ENCODE measurements around the gene SENP1. TPM values are rescaled to one million over a fixed set of nuclear protein-coding genes. Genes with fewer than 3 reads are reported as not detected.
A peak's percentile ranks its signal among the peaks of the same experiment; 100 is the strongest.

Gene SENP1
- total RNA-seq, 1 donor from 2014 or later, result 38.4 TPM

GRCh38 chr12:48110691-48111311, 4.9 kb upstream of the SENP1 start:
- Mint-ChIP-seq H3K27ac (no peak overlapping the region), H3K27me3 (no peaks in the 10 kb centered on the region), H3K9me3 (ENCODE audit: low read depth) (no peaks in the 10 kb centered on the region)

DNA sequence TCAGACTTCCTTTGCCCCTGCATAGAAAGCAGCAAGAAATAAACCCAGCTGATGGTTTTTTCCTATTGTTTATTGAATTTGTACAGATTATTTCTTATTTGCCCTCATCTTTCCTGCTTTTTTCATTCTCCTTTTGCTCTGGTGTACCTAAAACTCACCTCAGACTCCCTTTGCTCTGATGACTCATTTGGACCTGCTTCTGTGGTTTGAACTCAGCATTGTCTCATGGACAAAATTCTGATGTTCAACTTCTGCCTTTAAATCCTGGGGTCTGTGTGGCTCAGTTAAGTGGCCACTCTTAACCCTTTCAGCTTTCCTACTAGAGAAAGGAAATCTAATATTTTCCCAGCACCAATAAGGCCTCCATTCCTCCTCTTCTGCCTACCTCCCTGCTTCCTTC, 3.5 kb upstream of the SENP1 start:
- Mint-ChIP-seq H3K9me3 (ENCODE audit: low read depth) (no peaks in the 10 kb centered on the region), H3K36me3 (ENCODE audit: insufficient read depth) (no peaks in the 10 kb centered on the region), H3K27me3 (no peaks in the 10 kb centered on the region), H3K4me3 (ENCODE audit: low read depth) (no peak overlapping the region), H3K27ac (no peak overlapping the region), H3K4me1 (ENCODE audit: low read depth) (peaks cover 22% of the 10 kb centered on the region)
- DNase-seq (ENCODE audit: low spot score, unreplicated experiment), result no peak
- TF ChIP-seq, protein P1, sequence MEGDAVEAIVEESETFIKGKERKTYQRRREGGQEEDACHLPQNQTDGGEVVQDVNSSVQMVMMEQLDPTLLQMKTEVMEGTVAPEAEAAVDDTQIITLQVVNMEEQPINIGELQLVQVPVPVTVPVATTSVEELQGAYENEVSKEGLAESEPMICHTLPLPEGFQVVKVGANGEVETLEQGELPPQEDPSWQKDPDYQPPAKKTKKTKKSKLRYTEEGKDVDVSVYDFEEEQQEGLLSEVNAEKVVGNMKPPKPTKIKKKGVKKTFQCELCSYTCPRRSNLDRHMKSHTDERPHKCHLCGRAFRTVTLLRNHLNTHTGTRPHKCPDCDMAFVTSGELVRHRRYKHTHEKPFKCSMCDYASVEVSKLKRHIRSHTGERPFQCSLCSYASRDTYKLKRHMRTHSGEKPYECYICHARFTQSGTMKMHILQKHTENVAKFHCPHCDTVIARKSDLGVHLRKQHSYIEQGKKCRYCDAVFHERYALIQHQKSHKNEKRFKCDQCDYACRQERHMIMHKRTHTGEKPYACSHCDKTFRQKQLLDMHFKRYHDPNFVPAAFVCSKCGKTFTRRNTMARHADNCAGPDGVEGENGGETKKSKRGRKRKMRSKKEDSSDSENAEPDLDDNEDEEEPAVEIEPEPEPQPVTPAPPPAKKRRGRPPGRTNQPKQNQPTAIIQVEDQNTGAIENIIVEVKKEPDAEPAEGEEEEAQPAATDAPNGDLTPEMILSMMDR (IDR thresholded peaks at IDR 0.05; ENCODE audit: unreplicated experiment), result no peak

More at GRCh38 chr12:48110691-48111311, 4.9 kb upstream of the SENP1 start:
- no peak for DNase-seq (ENCODE audit: low spot score, unreplicated experiment)
- H3K4me1 Mint-ChIP-seq (ENCODE audit: low read depth), result peaks cover 15% of the 10 kb centered on the region
- H3K36me3 Mint-ChIP-seq (ENCODE audit: insufficient read depth), result no peaks in the 10 kb centered on the region
- TF ChIP-seq, protein P1 (IDR thresholded peaks at IDR 0.05; ENCODE audit: unreplicated experiment), result no peak
- H3K4me3 Mint-ChIP-seq (ENCODE audit: low read depth), result no peak overlapping the region

DNA sequence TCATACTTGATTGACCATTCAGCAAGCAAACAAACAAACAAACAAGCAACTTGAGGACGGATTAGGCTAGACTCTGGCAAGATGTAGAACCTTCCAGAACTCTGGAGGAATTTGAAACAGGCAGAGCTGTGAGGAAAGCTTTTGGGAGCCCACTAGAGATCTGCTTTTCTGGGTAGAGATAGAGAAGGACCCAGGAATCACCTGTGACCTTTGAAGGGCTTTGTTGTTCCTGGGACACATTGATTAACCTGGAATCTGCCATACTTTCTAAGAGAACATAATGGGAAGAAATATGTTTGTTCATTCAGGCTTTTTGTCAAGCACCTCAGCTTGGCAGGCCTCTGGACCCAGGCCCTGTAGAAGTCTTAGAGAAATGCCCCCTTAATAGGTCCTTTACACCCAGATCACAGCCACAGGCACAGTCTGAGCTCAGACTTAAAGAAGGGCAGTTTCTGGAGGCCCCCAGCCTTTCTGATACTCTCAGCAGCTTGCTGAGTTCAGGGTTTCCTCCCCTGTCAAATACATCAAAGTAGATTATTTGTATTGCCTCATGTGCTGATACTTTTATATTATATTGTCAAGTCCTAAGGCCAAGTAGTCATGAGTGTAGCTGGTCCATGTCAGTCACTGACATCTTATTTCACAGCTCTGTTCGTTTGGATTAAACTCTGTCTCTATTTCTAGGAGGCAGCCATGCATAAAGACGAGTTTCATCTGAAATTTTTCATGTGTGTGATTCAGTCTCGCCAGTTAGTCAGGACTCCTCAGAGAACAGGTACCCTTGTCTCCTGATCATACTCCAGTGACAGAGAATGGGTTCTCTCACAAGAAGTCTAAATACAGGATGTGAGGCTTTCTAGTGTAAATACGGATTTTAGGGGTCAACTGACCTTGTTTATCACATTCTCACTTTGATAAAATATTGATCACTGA, 1.1 kb upstream of the SENP1 start:
- Mint-ChIP-seq H3K4me3 (ENCODE audit: low read depth) (peak overlapping the region; percentile 98), H3K27me3 (no peaks in the 10 kb centered on the region), H3K9me3 (ENCODE audit: low read depth) (no peaks in the 10 kb centered on the region), H3K27ac (peak overlapping the region; percentile 96), H3K4me1 (ENCODE audit: low read depth) (peaks cover 28% of the 10 kb centered on the region), H3K36me3 (ENCODE audit: insufficient read depth) (no peaks in the 10 kb centered on the region)
- TF ChIP-seq, protein P1 (IDR thresholded peaks at IDR 0.05; ENCODE audit: unreplicated experiment), result no peak
- no peak for DNase-seq (ENCODE audit: low spot score, unreplicated experiment)

DNA sequence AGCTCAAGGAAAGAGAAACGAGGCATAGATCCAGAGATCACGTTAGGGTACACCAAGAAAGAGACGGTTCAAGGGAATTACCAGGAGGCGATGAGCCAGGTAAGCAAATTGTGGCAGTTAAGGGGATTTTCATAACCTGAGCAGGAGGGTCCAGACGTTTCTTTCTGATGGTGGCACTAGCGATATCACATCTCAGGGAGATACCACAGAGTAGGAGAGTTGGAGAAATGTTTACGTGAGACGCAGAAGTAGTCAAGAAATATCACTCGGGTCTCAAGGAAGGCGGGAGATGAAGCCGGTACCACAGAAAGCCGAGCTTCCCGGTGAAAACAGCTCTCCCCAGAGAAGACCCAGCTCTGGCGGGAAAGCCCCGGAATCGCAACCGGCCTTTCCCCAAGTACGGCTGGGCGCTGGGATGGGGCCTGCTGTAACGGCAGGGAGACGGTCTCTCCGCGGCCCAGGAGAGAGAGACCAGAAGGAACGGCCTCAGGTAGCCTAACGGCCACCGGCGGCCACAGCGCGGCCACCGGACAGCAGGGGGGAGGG, 485 bp downstream of the SENP1 start:
- TF ChIP-seq, protein P1 (IDR thresholded peaks at IDR 0.05; ENCODE audit: unreplicated experiment), result no peak
- H3K36me3 Mint-ChIP-seq (ENCODE audit: insufficient read depth), result no peaks in the 10 kb centered on the region
- DNase-seq (ENCODE audit: low spot score, unreplicated experiment), result no peak

DNA sequence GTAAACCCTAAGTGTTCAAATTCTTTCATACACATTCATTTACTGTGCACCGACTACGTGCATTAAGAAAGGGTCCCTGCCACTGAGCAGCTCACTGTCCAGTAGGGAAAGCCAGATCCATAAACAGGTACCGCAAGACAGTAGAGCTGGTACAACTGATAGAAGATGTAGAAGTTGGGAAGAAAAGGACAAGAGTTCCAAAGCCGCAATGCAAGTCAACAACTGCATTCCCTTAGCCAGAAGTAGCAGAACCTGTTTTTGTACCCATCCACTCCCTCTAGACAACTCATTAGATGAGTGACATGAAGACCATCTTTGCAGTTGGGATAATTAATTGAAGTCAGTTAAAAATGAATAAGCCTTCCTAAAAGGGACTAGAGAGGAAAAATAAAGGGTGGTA, 1.3 kb downstream of the SENP1 start:
- TF ChIP-seq, protein P1 (IDR thresholded peaks at IDR 0.05; ENCODE audit: unreplicated experiment), result no peak
- Mint-ChIP-seq H3K4me3 (ENCODE audit: low read depth) (peak overlapping the region; percentile 98), H3K4me1 (ENCODE audit: low read depth) (peaks cover 28% of the 10 kb centered on the region), H3K27me3 (no peaks in the 10 kb centered on the region), H3K36me3 (ENCODE audit: insufficient read depth) (no peaks in the 10 kb centered on the region), H3K9me3 (ENCODE audit: low read depth) (no peaks in the 10 kb centered on the region), H3K27ac (peak overlapping the region; percentile 19)
- DNase-seq (ENCODE audit: low spot score, unreplicated experiment), result no peak

More for the DNA sequence above, 485 bp downstream of the SENP1 start:
- Mint-ChIP-seq H3K9me3 (ENCODE audit: low read depth) (no peaks in the 10 kb centered on the region), H3K4me1 (ENCODE audit: low read depth) (peaks cover 28% of the 10 kb centered on the region), H3K4me3 (ENCODE audit: low read depth) (peak overlapping the region; percentile 98), H3K27me3 (no peaks in the 10 kb centered on the region), H3K27ac (peak overlapping the region; percentile 96)

Data from progenitor cell of endocrine pancreas (in vitro differentiated cells).